Epidermal melanocyte (primary cell): ENCODE data around the gene JMJD6.
A peak's percentile ranks its signal among the peaks of the same experiment; 100 is the strongest.

Experiments used
- DNase-seq: peaks from one replicate; pipeline ENCODE4 v3.0.0; 2011; ENCODE audit warnings: low spot score; ENCODE audit not compliant: insufficient read length

Gene JMJD6

GRCh38 chr17:76679239-76679638 is 47.2 kb downstream of the JMJD6 start:
- DNase-seq, result no peak

- no peak for DNase-seq
Observed at GRCh38 chr17:76678330-76678729, 48.1 kb downstream of the JMJD6 start.

DNA sequence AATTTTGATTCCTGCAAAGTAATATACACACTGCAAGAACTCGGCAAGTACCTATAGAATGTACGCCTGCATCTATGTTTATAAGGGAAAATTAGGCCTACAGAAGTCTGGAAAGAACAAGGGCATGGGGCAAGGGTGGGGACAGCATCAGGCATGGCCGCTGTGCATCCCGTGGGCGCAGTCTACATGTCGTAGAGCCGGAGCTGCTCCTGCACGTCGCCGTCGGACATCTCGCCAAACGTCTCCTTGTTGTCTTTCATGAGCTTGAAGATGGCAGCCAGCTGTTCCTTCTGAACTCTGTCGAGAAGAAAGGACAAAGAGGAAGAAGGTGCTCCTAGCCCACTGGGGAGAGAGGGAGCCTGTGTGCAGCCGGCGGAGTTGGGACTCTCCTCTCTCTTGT is 49.0 kb downstream of the JMJD6 start:
- DNase-seq, result no peak

- no peak for DNase-seq
Observed at GRCh38 chr17:76676629-76677028, 49.8 kb downstream of the JMJD6 start.

DNA sequence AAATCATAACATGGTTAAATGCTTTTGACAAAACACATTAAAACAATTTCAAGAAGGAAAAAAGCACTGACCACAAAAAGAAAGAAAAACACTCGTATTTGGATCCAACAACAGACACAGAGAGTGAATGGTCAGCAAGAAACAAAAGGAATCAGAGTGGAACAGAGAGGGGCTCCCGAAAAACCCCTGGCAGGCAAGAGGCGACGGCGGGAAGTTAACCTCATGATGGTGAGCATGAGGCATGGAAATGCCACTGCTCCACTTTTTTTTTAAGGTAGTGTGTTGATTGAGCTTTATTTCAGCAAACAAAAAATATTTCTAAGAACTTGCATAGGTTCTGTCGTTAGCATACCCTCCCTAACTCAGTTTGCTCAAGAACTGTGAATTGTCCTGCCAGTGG is 50.8 kb downstream of the JMJD6 start:
- DNase-seq, result no peak

DNA sequence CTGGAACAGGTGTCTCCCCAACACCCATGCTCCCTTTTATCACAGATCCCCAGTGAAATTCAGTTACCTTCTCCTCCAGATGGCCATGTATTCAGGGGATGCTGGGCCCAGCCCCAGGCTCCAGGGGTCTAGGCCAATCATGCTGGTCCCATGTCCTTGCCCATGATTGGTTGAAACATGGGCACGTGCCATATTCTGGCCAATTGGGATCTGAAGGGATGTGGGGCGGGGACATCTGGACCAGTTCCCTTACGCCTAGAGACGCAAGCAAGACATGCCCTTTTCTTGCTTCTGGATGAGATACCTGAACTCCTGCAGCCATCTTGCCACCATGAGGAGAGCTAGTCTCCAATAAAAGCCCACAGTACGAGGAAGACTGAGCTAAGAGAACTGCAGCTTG is 51.8 kb downstream of the JMJD6 start:
- DNase-seq, result no peak

GRCh38 chr17:76673729-76674128 is 52.7 kb downstream of the JMJD6 start:
- DNase-seq, result no peak

DNA sequence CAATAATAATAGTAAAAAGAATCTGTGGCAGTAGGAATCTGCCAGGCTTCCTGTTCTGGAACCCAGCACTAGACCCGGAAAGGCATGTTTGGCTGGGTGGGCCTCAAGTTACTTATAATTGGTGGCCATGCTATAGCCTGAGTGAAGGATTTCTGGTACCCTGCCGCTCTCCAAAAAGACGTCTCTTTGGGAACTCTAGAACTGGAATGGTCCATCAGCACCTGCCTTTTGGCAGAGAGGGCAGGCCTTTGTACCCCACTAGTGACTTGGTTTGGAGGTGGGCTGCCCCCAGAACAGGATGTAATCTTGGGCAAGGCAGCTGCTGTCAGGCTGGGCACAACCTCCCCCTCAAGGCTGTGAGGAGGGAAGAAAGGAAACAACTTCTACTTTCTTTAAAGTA is 53.5 kb downstream of the JMJD6 start:
- DNase-seq, result no peak

GRCh38 chr17:76672270-76672851 is 54.0 kb downstream of the JMJD6 start:
- DNase-seq, result no peak

- no peak for DNase-seq
Observed at GRCh38 chr17:76671912-76672262, 54.5 kb downstream of the JMJD6 start.

GRCh38 chr17:76671123-76671911 is 55.1 kb downstream of the JMJD6 start:
- DNase-seq, result peak; percentile 100

DNA sequence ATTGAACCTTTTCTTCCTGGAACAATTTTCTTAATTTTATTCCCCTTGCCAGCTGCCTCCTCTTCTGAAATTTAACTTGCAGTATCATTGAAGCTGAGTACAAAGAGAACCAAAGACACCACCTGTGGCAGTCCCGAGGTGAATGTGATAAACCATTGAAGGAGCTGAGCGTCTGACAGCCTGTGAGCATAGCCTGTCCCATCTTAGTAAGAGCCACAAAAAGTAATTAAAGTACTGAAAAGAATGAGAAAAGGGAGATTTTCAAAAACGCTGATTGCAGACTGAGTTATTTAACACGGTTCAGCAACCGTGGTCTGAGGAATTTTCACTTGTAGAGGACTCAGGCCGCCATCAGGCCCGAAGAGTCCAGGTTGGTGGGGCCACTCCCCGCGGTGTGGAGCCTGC is 55.7 kb downstream of the JMJD6 start:
- no peak for DNase-seq

- DNase-seq, result no peak
Observed at GRCh38 chr17:76670020-76670717, 56.2 kb downstream of the JMJD6 start.
